Central memory CD8-positive, alpha-beta T cell (primary cell): ENCODE results near the gene LRRC10.

Source experiments
- ATAC-seq: fragments of 150-1000 bp; cut with Tn5 transposase; replicated peaks from 2 replicates; pipeline ENCODE4 v1.10.0; 2022; ENCODE audit warnings: mild to moderate bottlenecking, moderate FRiP score, moderate number of reproducible peaks; ENCODE audit not compliant: poor library complexity, severe bottlenecking; ENCODE audit errors: extremely low read depth
- DNase-seq, 2 donors: peaks; one replicate each; pipeline ENCODE4 v3.0.0; 2021; ENCODE audit warnings: low spot score in 2 of 2
- H3K27ac Mint-ChIP-seq: one replicate; pipeline ENCODE4 v1.8.0; 2022; ENCODE audit warnings: low read depth, mild to moderate bottlenecking, moderate library complexity, mixed read lengths
- H3K27me3 Mint-ChIP-seq: one replicate; pipeline ENCODE4 v1.8.0; 2022; ENCODE audit warnings: mixed read lengths
- H3K36me3 Mint-ChIP-seq: one replicate; pipeline ENCODE4 v1.8.0; 2022; ENCODE audit warnings: mild to moderate bottlenecking, moderate library complexity, mixed read lengths; ENCODE audit not compliant: insufficient read depth
- H3K4me1 Mint-ChIP-seq: one replicate; pipeline ENCODE4 v1.8.0; 2022; ENCODE audit warnings: mixed read lengths
- H3K4me3 Mint-ChIP-seq: one replicate; pipeline ENCODE4 v1.8.0; 2022; ENCODE audit warnings: mild to moderate bottlenecking, moderate library complexity, mixed read lengths
- H3K9me3 Mint-ChIP-seq: one replicate; pipeline ENCODE4 v1.8.0; 2022; ENCODE audit warnings: mixed read lengths

Gene LRRC10

GRCh38 chr12:69642531-69642930 is 31.8 kb upstream of the LRRC10 start:
- no peak for ATAC-seq
- no peaks in the 10 kb centered on the region for H3K9me3 Mint-ChIP-seq
- H3K27me3 Mint-ChIP-seq: peaks cover 12% of the 10 kb centered on the region
- no peaks in the 10 kb centered on the region for H3K36me3 Mint-ChIP-seq
- DNase-seq: no peak
- H3K27ac Mint-ChIP-seq: no peak overlapping the region
- peaks cover 4% of the 10 kb centered on the region for H3K4me1 Mint-ChIP-seq
- no peak overlapping the region for H3K4me3 Mint-ChIP-seq

- no peak for DNase-seq
- Mint-ChIP-seq H3K4me3 (no peak overlapping the region), H3K36me3 (no peaks in the 10 kb centered on the region), H3K27me3 (peaks cover 2% of the 10 kb centered on the region), H3K4me1 (peaks cover 4% of the 10 kb centered on the region), H3K9me3 (no peaks in the 10 kb centered on the region), H3K27ac (no peak overlapping the region)
- ATAC-seq: no peak
These were observed 30.8 kb upstream of the LRRC10 start for GRCh38 chr12:69641546-69641945.

- peak; percentile 18 to 34 for DNase-seq
- Mint-ChIP-seq H3K36me3 (no peaks in the 10 kb centered on the region), H3K27ac (no peak overlapping the region), H3K27me3 (no peaks in the 10 kb centered on the region), H3K4me1 (peaks cover 4% of the 10 kb centered on the region), H3K9me3 (no peaks in the 10 kb centered on the region), H3K4me3 (no peak overlapping the region)
- ATAC-seq: peak; percentile 62
These were observed 28.8 kb upstream of the LRRC10 start for GRCh38 chr12:69639400-69640016.

GRCh38 chr12:69633061-69633460 is 22.4 kb upstream of the LRRC10 start:
- no peak for ATAC-seq
- H3K9me3 Mint-ChIP-seq: no peaks in the 10 kb centered on the region

GRCh38 chr12:69630191-69630590 is 19.5 kb upstream of the LRRC10 start:
- Mint-ChIP-seq H3K4me1 (no peaks in the 10 kb centered on the region), H3K36me3 (no peaks in the 10 kb centered on the region), H3K27me3 (peaks cover 12% of the 10 kb centered on the region), H3K27ac (no peak overlapping the region), H3K4me3 (no peak overlapping the region), H3K9me3 (no peaks in the 10 kb centered on the region)
- ATAC-seq: no peak
- DNase-seq: no peak

More at GRCh38 chr12:69633061-69633460, 22.4 kb upstream of the LRRC10 start:
- Mint-ChIP-seq H3K27me3 (no peaks in the 10 kb centered on the region), H3K4me1 (no peaks in the 10 kb centered on the region), H3K4me3 (no peak overlapping the region), H3K27ac (no peak overlapping the region), H3K36me3 (no peaks in the 10 kb centered on the region)
- DNase-seq: no peak

- ATAC-seq (no peak), DNase-seq (no peak)
- no peak overlapping the region for H3K27ac Mint-ChIP-seq
- peaks cover 22% of the 10 kb centered on the region for H3K27me3 Mint-ChIP-seq
- H3K4me3 Mint-ChIP-seq: no peak overlapping the region
- H3K9me3 Mint-ChIP-seq: no peaks in the 10 kb centered on the region
- H3K36me3 Mint-ChIP-seq: no peaks in the 10 kb centered on the region
- no peaks in the 10 kb centered on the region for H3K4me1 Mint-ChIP-seq
These were observed 16.8 kb upstream of the LRRC10 start for GRCh38 chr12:69627501-69627900.

GRCh38 chr12:69623970-69624369 is 13.3 kb upstream of the LRRC10 start:
- ATAC-seq: no peak
- no peaks in the 10 kb centered on the region for H3K36me3 Mint-ChIP-seq

GRCh38 chr12:69621551-69621950 is 10.8 kb upstream of the LRRC10 start:
- H3K27ac Mint-ChIP-seq: no peak overlapping the region
- no peaks in the 10 kb centered on the region for H3K4me1 Mint-ChIP-seq
- peaks cover 53% of the 10 kb centered on the region for H3K27me3 Mint-ChIP-seq
- DNase-seq: no peak
- H3K4me3 Mint-ChIP-seq: no peak overlapping the region
- no peaks in the 10 kb centered on the region for H3K36me3 Mint-ChIP-seq
- no peak for ATAC-seq
- H3K9me3 Mint-ChIP-seq: no peaks in the 10 kb centered on the region

More at GRCh38 chr12:69623970-69624369, 13.3 kb upstream of the LRRC10 start:
- H3K27ac Mint-ChIP-seq: no peak overlapping the region
- H3K4me3 Mint-ChIP-seq: no peak overlapping the region
- peaks cover 46% of the 10 kb centered on the region for H3K27me3 Mint-ChIP-seq
- no peak for DNase-seq
- no peaks in the 10 kb centered on the region for H3K4me1 Mint-ChIP-seq
- no peaks in the 10 kb centered on the region for H3K9me3 Mint-ChIP-seq

- no peaks in the 10 kb centered on the region for H3K4me1 Mint-ChIP-seq
- H3K4me3 Mint-ChIP-seq: no peak overlapping the region
- H3K27me3 Mint-ChIP-seq: peaks cover 60% of the 10 kb centered on the region
- no peaks in the 10 kb centered on the region for H3K9me3 Mint-ChIP-seq
- DNase-seq: no peak
- H3K27ac Mint-ChIP-seq: no peak overlapping the region
- no peak for ATAC-seq
- no peaks in the 10 kb centered on the region for H3K36me3 Mint-ChIP-seq
These were observed 10.2 kb upstream of the LRRC10 start for GRCh38 chr12:69620921-69621320.

GRCh38 chr12:69620077-69620476 is 9.4 kb upstream of the LRRC10 start:
- Mint-ChIP-seq H3K36me3 (no peaks in the 10 kb centered on the region), H3K27ac (no peak overlapping the region), H3K9me3 (no peaks in the 10 kb centered on the region), H3K27me3 (peaks cover 65% of the 10 kb centered on the region), H3K4me1 (no peaks in the 10 kb centered on the region), H3K4me3 (no peak overlapping the region)
- DNase-seq (no peak), ATAC-seq (no peak)

GRCh38 chr12:69619050-69619449 is 8.3 kb upstream of the LRRC10 start:
- no peak overlapping the region for H3K4me3 Mint-ChIP-seq
- DNase-seq (no peak), ATAC-seq (no peak)
- H3K36me3 Mint-ChIP-seq: no peaks in the 10 kb centered on the region
- no peaks in the 10 kb centered on the region for H3K4me1 Mint-ChIP-seq
- peaks cover 61% of the 10 kb centered on the region for H3K27me3 Mint-ChIP-seq
- no peaks in the 10 kb centered on the region for H3K9me3 Mint-ChIP-seq
- H3K27ac Mint-ChIP-seq: no peak overlapping the region

GRCh38 chr12:69616025-69616424 is 5.3 kb upstream of the LRRC10 start:
- peaks cover 52% of the 10 kb centered on the region for H3K27me3 Mint-ChIP-seq
- DNase-seq (no peak), ATAC-seq (no peak)
- no peaks in the 10 kb centered on the region for H3K4me1 Mint-ChIP-seq
- H3K36me3 Mint-ChIP-seq: no peaks in the 10 kb centered on the region
- no peak overlapping the region for H3K4me3 Mint-ChIP-seq
- no peaks in the 10 kb centered on the region for H3K9me3 Mint-ChIP-seq
- no peak overlapping the region for H3K27ac Mint-ChIP-seq

- H3K27ac Mint-ChIP-seq: no peak overlapping the region
- H3K9me3 Mint-ChIP-seq: no peaks in the 10 kb centered on the region
- DNase-seq: no peak
- no peak overlapping the region for H3K4me3 Mint-ChIP-seq
- no peak for ATAC-seq
- peaks cover 42% of the 10 kb centered on the region for H3K27me3 Mint-ChIP-seq
- H3K36me3 Mint-ChIP-seq: no peaks in the 10 kb centered on the region
- peaks cover 5% of the 10 kb centered on the region for H3K4me1 Mint-ChIP-seq
These were observed 2.6 kb upstream of the LRRC10 start for GRCh38 chr12:69613351-69613750.
